HCT116 (cell line): ENCODE measurements around the gene CHCHD5. TPM values are rescaled to one million over a fixed set of nuclear protein-coding genes. Genes with fewer than 3 reads are reported as not detected.

Source experiments
- ATAC-seq: fragments of 200-7000 bp; cut with Tn5 transposase; 2 replicates; pipeline ENCODE4 v1.9.1; 2020; ENCODE audit warnings: mild to moderate bottlenecking, moderate library complexity
- BruUV-seq: library from RNA; stranded (reverse); fragments of 400-500 nt; replicated peaks from 2 replicates; lab custom pipeline; 2021; lab: Mats Ljungman, UMichigan
- CTCF ChIA-PET: fragments of 300-600 bp; sonication (Branson Sonifier 250); formaldehyde crosslinking; loops from one replicate; lab custom pipeline; 2021; ENCODE audit warnings: antibody characterized with exemption; lab: Charles Lee
- POLR2A ChIA-PET: fragments of 300-600, 350-600 bp; sonication (Branson Sonifier 250); formaldehyde crosslinking; loops from one replicate; lab custom pipeline; 2021; ENCODE audit warnings: antibody characterized with exemption; lab: Charles Lee
- RAD21 ChIA-PET, 2 experiments: fragments of 300-600 bp; sonication (Branson Sonifier 250); formaldehyde crosslinking; loops; one replicate each; lab custom pipeline; 2023; ENCODE audit warnings: low total read pairs in 2 of 2; ENCODE audit not compliant: uncharacterized antibody in 2 of 2, unreplicated experiment in 2 of 2, low non-redundant PET in 1 of 2; lab: Charles Lee
- DNase-seq: peaks from one replicate; pipeline ENCODE4 v3.0.0-alpha.2; 2010; ENCODE audit warnings: low read depth, low spot score
- H2AFZ ChIP-seq: fragments of 200-600 bp; shearing (Covaris generic), sonication (generic); 2 replicates; pipeline ENCODE4 v1.6.1; 2017; ENCODE audit warnings: low read depth, mixed run types, mixed read lengths, antibody characterized with exemption, low read length; ENCODE audit not compliant: poor library complexity, severe bottlenecking
- H3K27ac ChIP-seq: 2 replicates; pipeline ENCODE4 v1.5.1; 2012; ENCODE audit warnings: low read depth, low read length
- H3K27me3 ChIP-seq: fragments of 200-600 bp; sonication (generic); 2 replicates; pipeline ENCODE4 v1.6.1; 2016; ENCODE audit warnings: mixed run types, low read length, mixed read lengths; ENCODE audit not compliant: insufficient read depth
- H3K36me3 ChIP-seq, 2 experiments: fragments of 200-500 bp in 1 of 2; fragments of 200-600 bp in 1 of 2; sonication (Bioruptor generic) in 1 of 2; sonication (generic) in 1 of 2; 2 replicates each; pipeline versions ENCODE4 v1.5.1 to v1.6.1; 2014 to 2016; ENCODE audit warnings: low read length in 2 of 2, inconsistent platforms in 1 of 2, mixed read lengths in 1 of 2, mixed run types in 1 of 2; ENCODE audit not compliant: insufficient read depth in 2 of 2, control insufficient read depth in 1 of 2
- H3K4me1 ChIP-seq, 2 experiments: fragments of 200-600 bp in 1 of 2; sonication (generic) in 1 of 2; 2 replicates each; pipeline versions ENCODE4 v1.5.1 to v1.6.1; 2012 to 2017; ENCODE audit warnings: low read length in 2 of 2, inconsistent platforms in 1 of 2, mild to moderate bottlenecking in 1 of 2, mixed read lengths in 1 of 2, mixed run types in 1 of 2, moderate library complexity in 1 of 2; ENCODE audit not compliant: insufficient read depth in 2 of 2, control insufficient read depth in 1 of 2
- H3K4me2 ChIP-seq: fragments of 200-600 bp; sonication (generic); 2 replicates; pipeline ENCODE4 v1.6.1; 2017; ENCODE audit warnings: mixed run types, low read length, mixed read lengths
- H3K4me3 ChIP-seq, 2 experiments: fragments of 200-600 bp in 1 of 2; sonication (generic) in 1 of 2; replicated peaks in 1 of 2; 2 replicates each; pipeline ENCODE4 v1.5.1; 2011 to 2016; ENCODE audit warnings: low read length in 2 of 2, control low read depth in 1 of 2, low read depth in 1 of 2, mild to moderate bottlenecking in 1 of 2, mixed read lengths in 1 of 2, mixed run types in 1 of 2
- H3K79me2 ChIP-seq: fragments of 200-600 bp; sonication (generic); 2 replicates; pipeline ENCODE4 v1.6.1; 2017; ENCODE audit warnings: mild to moderate bottlenecking, mixed run types, low read length, moderate library complexity, mixed read lengths; ENCODE audit not compliant: insufficient read depth
- H3K9ac ChIP-seq: fragments of 200-600 bp; sonication (generic); 2 replicates; pipeline ENCODE4 v1.6.1; 2016; ENCODE audit warnings: low read length, mixed read lengths
- H3K9me2 ChIP-seq: fragments of 200-600 bp; sonication (generic), shearing (Covaris generic); 2 replicates; pipeline ENCODE4 v1.6.1; 2017; ENCODE audit warnings: mixed run types, mild to moderate bottlenecking, moderate library complexity; ENCODE audit not compliant: insufficient read depth
- H3K9me3 ChIP-seq, 2 experiments: fragments of 200-500 bp in 1 of 2; fragments of 200-600 bp in 1 of 2; sonication (Bioruptor generic) in 1 of 2; sonication (generic) in 1 of 2; 2 replicates each; pipeline ENCODE4 v1.6.1; 2014 to 2017; ENCODE audit warnings: low read length in 2 of 2, mixed read lengths in 2 of 2, inconsistent platforms in 1 of 2, low read depth in 1 of 2, mild to moderate bottlenecking in 1 of 2, mixed run types in 1 of 2, moderate library complexity in 1 of 2; ENCODE audit not compliant: control insufficient read depth in 1 of 2, insufficient read depth in 1 of 2
- H4K20me1 ChIP-seq: fragments of 200-600 bp; sonication (generic), shearing (Covaris generic); 2 replicates; pipeline ENCODE4 v1.6.1; 2017; ENCODE audit warnings: mixed run types, mild to moderate bottlenecking, moderate library complexity; ENCODE audit not compliant: insufficient read depth
- CTCF ChIP-seq, 3 experiments: fragments of 200-600 bp in 1 of 3; sonication (generic) in 1 of 3; IDR thresholded peaks in 2 of 3; conservative IDR thresholded peaks in 1 of 3; 2 replicates each; pipeline ENCODE4 v1.5.1; 2012 to 2017; ENCODE audit warnings: low read depth in 2 of 3, low read length in 2 of 3, antibody characterized with exemption in 1 of 3, borderline replicate concordance in 1 of 3, control low read depth in 1 of 3, mild to moderate bottlenecking in 1 of 3, mixed read lengths in 1 of 3, mixed run types in 1 of 3, moderate library complexity in 1 of 3; ENCODE audit not compliant: insufficient read depth in 1 of 3
- POLR2A ChIP-seq: IDR thresholded peaks from 2 replicates; pipeline ENCODE4 v1.7.0; 2011; ENCODE audit warnings: borderline replicate concordance; ENCODE audit not compliant: insufficient read depth, insufficient read length; ENCODE audit errors: extremely low read depth
- POLR2AphosphoS5 ChIP-seq: IDR thresholded peaks from 2 replicates; pipeline ENCODE4 v1.6.1; 2011; ENCODE audit warnings: mild to moderate bottlenecking, low read depth, low read length, moderate library complexity
- REST ChIP-seq: IDR thresholded peaks from 2 replicates; pipeline ENCODE4 v1.6.1; 2012; ENCODE audit warnings: low read depth
- intact Hi-C: fragments of 100-400 bp; cut with micrococcal nuclease; formaldehyde crosslinking; loops from 2 replicates; pipeline ENCODE4 v1.10.0; 2022
- total RNA-seq: library from RNA; stranded (reverse); gene quantifications from one replicate; pipeline ENCODE4 v1.2.1, GENCODE V29; 2021; ENCODE audit not compliant: unreplicated experiment

CHCHD5 gene
- total RNA-seq, 1 experiment from 2014 or later: 49.8 TPM

- TF ChIP-seq REST: no peak
Measured at GRCh38 chr2:112629224-112629623, 44.8 kb downstream of the CHCHD5 start (continued).

GRCh38 chr2:112629823-112630222 is 45.4 kb downstream of the CHCHD5 start:
- DNase-seq (no peak), ATAC-seq (no peak)
- RAD21 ChIA-PET: no interaction called here
- no peak overlapping the region for H2AFZ ChIP-seq
- H3K79me2 ChIP-seq: no peaks in the 10 kb centered on the region
- no peaks in the 10 kb centered on the region for H4K20me1 ChIP-seq
- CTCF ChIA-PET: interaction anchor here (6.8 kb wide), 1 partner anchor 96 kb away, joined by 100 read pairs; no protein-coding TSS in a partner anchor
- peaks cover 51 to 73% of the 10 kb centered on the region in 2 experiments for H3K4me1 ChIP-seq
- no peaks in the 10 kb centered on the region for H3K27me3 ChIP-seq
- no peaks in the 10 kb centered on the region for H3K9me2 ChIP-seq
- no peak overlapping the region for H3K9ac ChIP-seq
- no peak for TF ChIP-seq CTCF (IDR thresholded peaks at IDR 0.05 in 2 of 3, conservative IDR thresholded peaks at IDR 0.05 in 1 of 3; ENCODE audit: borderline replicate concordance in 1 of 3, insufficient read depth in 1 of 3, low read depth in 2 of 3, low read length in 2 of 3)
- TF ChIP-seq POLR2AphosphoS5: no peak
- TF ChIP-seq POLR2A: no peak
- BruUV-seq: no TSS peak
- intact Hi-C loops: no loop called here
- no peaks in the 10 kb centered on the region for H3K9me3 ChIP-seq
- POLR2A ChIA-PET: interaction anchor here (2.3 to 11.6 kb wide), 2 partner anchors 11 to 16 kb away, joined by 9 to 86 read pairs; partner anchors contain the start of gene SLC20A1
- no peak overlapping the region for H3K4me3 ChIP-seq
- H3K36me3 ChIP-seq: no peaks in the 10 kb centered on the region
- H3K4me2 ChIP-seq: peak overlapping the region; percentile 85; the same call in 1 of the 2 replicates
- H3K27ac ChIP-seq: no peak overlapping the region
